Ishikawa (cell line): ENCODE data around the gene PELI2.

Experiments used
- CREB1 ChIP-seq: IDR thresholded peaks from 2 replicates; pipeline ENCODE4 v1.6.1; 2012; ENCODE audit warnings: low read depth
- EGR1 ChIP-seq: IDR thresholded peaks from 2 replicates; pipeline ENCODE4 v1.6.1; 2012
- EP300 ChIP-seq: IDR thresholded peaks from 2 replicates; pipeline ENCODE4 v1.6.1; 2012; ENCODE audit warnings: borderline replicate concordance
- FOXM1 ChIP-seq: IDR thresholded peaks from 2 replicates; pipeline ENCODE4 v1.6.1; 2012; ENCODE audit warnings: low read depth, borderline replicate concordance
- RAD21 ChIP-seq: IDR thresholded peaks from 2 replicates; pipeline ENCODE4 v1.6.1; 2012; ENCODE audit warnings: low read depth
- TCF12 ChIP-seq: IDR thresholded peaks from 2 replicates; pipeline ENCODE4 v1.6.1; 2012; ENCODE audit warnings: low read depth

DNA sequence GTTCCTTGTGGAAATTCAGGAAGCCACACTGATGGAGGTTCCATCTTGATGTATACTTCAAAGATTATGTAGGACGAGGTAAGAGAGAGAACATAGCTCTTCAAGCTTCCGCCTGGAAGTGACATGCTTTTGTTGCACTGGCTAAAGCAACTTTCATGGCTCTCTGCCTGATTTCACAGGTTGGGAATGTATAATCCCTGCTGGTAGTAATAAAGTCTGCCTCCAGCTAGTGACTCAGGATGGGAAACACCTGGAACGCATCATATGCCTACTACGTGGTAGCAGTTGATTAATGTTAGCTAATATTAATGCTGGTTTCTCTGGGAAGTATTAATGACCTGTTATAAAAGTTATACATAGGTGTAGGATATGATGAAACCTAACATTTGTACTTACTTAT, 71.1 kb downstream of the PELI2 start:
- no peak for TF ChIP-seq RAD21
- no peak for TF ChIP-seq EGR1
- no peak for TF ChIP-seq EP300
- no peak for TF ChIP-seq CREB1
- TF ChIP-seq TCF12: no peak
- no peak for TF ChIP-seq FOXM1
